Bronchial epithelial cell (primary cell): ENCODE results near the gene UNG. TPM values are rescaled to one million over a fixed set of nuclear protein-coding genes. Genes with fewer than 3 reads are reported as not detected.

Experiments used
- DNase-seq: peaks from one replicate; pipeline ENCODE4 v3.0.0-alpha.2; 2010; ENCODE audit warnings: low read depth
- FAIRE-seq: peaks from 2 replicates; lab custom pipeline; 2011; peaks lifted over from hg19 to GRCh38; lab: Jason Lieb, UNC
- H3K27me3 ChIP-seq: 2 replicates; pipeline ENCODE4 v1.5.1; 2011; ENCODE audit warnings: low read length; ENCODE audit not compliant: control insufficient read depth, insufficient read depth
- H3K36me3 ChIP-seq: 2 replicates; pipeline ENCODE4 v1.5.1; 2011; ENCODE audit warnings: low read length; ENCODE audit not compliant: control insufficient read depth, insufficient read depth
- H3K4me3 ChIP-seq: 2 replicates; pipeline ENCODE4 v1.5.1; 2011; ENCODE audit warnings: mild to moderate bottlenecking, low read depth, low read length, control low read depth
- CTCF ChIP-seq: IDR thresholded peaks from 2 replicates; pipeline ENCODE4 v1.5.1; 2011; ENCODE audit warnings: mild to moderate bottlenecking, moderate library complexity, low read length, control low read depth, inconsistent platforms; ENCODE audit not compliant: insufficient read depth, severe bottlenecking
- total RNA-seq: library from RNA; depleted of rRNA; stranded (reverse); fragments of >200 nt; gene quantifications from 2 replicates; pipeline ENCODE4 v1.2.1, GENCODE V29; 2014

Gene UNG
- total RNA-seq, 1 donor from 2014 or later: 24.2 TPM

- no peak overlapping the region for H3K4me3 ChIP-seq
- no peak for DNase-seq
- no peaks in the 10 kb centered on the region for H3K36me3 ChIP-seq
- FAIRE-seq: no peak
- no peaks in the 10 kb centered on the region for H3K27me3 ChIP-seq
- TF ChIP-seq CTCF: no peak
Observed at GRCh38 chr12:109054520-109054919, 42.9 kb upstream of the UNG start.

- Histone ChIP-seq H3K4me3 (no peak overlapping the region), H3K27me3 (no peaks in the 10 kb centered on the region), H3K36me3 (no peaks in the 10 kb centered on the region)
- DNase-seq (no peak), FAIRE-seq (no peak)
- no peak for TF ChIP-seq CTCF
Observed at GRCh38 chr12:109056891-109057290, 40.5 kb upstream of the UNG start.

- no peaks in the 10 kb centered on the region for H3K36me3 ChIP-seq
- no peaks in the 10 kb centered on the region for H3K27me3 ChIP-seq
- FAIRE-seq (no peak), DNase-seq (no peak)
- no peak overlapping the region for H3K4me3 ChIP-seq
- no peak for TF ChIP-seq CTCF
Observed at GRCh38 chr12:109057376-109057775, 40.0 kb upstream of the UNG start.

GRCh38 chr12:109058773-109059172 lies 38.6 kb upstream of the UNG start:
- TF ChIP-seq CTCF: no peak
- no peak for FAIRE-seq
- Histone ChIP-seq H3K27me3 (no peaks in the 10 kb centered on the region), H3K36me3 (no peaks in the 10 kb centered on the region), H3K4me3 (no peak overlapping the region)
- DNase-seq: no peak

- Histone ChIP-seq H3K4me3 (no peak overlapping the region), H3K27me3 (no peaks in the 10 kb centered on the region), H3K36me3 (peaks cover 2% of the 10 kb centered on the region)
- no peak for FAIRE-seq
- no peak for TF ChIP-seq CTCF
- no peak for DNase-seq
Observed at GRCh38 chr12:109064143-109064542, 33.3 kb upstream of the UNG start.

- DNase-seq (no peak), FAIRE-seq (peak; percentile 70)
- Histone ChIP-seq H3K27me3 (no peaks in the 10 kb centered on the region), H3K36me3 (peaks cover 2% of the 10 kb centered on the region), H3K4me3 (no peak overlapping the region)
- TF ChIP-seq CTCF: no peak
Observed at GRCh38 chr12:109065154-109065852, 32.1 kb upstream of the UNG start.
